Measurements from ENCODE around the gene SPAG16.

DNA sequence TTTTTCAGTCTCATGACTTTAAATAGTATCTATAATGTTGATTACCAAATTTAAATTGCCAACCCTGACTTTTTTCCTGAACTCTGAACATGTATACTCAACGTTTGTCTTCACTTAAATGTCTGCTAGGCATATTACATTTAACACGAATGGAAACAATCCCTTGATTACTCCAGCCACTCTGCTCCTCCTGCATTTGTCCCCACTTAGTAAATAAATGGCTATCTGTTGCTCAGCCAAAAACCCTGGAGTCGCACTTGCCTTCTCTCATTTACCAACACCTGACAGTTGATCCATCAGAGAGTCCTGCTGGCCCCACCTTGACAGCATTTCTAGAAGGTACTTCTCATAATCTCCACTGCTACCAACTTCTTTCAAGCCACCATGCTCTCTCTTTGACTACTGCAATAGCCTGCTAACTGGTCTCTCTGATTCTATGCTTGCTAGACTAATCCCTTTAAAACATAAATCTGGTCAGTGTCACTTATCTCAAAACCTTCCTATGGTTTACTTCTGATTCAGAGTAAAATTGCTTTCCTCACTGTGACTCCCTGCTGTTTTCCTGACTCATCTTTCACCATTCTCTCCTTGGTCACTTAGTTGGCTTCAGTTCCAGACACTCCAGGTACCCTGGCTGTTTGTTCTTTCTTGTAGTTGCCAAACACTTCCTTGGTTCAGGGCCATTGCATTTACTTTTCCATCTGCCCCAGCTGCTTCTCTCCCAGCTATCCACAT is 31.9 kb downstream of the SPAG16 start:
- TF ChIP-seq, protein P1, sequence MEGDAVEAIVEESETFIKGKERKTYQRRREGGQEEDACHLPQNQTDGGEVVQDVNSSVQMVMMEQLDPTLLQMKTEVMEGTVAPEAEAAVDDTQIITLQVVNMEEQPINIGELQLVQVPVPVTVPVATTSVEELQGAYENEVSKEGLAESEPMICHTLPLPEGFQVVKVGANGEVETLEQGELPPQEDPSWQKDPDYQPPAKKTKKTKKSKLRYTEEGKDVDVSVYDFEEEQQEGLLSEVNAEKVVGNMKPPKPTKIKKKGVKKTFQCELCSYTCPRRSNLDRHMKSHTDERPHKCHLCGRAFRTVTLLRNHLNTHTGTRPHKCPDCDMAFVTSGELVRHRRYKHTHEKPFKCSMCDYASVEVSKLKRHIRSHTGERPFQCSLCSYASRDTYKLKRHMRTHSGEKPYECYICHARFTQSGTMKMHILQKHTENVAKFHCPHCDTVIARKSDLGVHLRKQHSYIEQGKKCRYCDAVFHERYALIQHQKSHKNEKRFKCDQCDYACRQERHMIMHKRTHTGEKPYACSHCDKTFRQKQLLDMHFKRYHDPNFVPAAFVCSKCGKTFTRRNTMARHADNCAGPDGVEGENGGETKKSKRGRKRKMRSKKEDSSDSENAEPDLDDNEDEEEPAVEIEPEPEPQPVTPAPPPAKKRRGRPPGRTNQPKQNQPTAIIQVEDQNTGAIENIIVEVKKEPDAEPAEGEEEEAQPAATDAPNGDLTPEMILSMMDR (IDR thresholded peaks at IDR 0.05), result no peak
- TF ChIP-seq POLR2A (IDR thresholded peaks at IDR 0.05), result no peak

Data from testis (tissue), 2 donors.